ENCODE data around the gene LILRA1. TPM values are rescaled to one million over a fixed set of nuclear protein-coding genes. Genes with fewer than 3 reads are reported as not detected.

LILRA1 gene
- polyA plus RNA-seq, 3 donors = 88.5 to 151 (median 141) TPM

- Mint-ChIP-seq H3K9me3 (peaks cover 0 to 5% (median 0%) of the 10 kb centered on the region in 7 donors), H3K36me3 (peaks cover 0 to 2% of the 10 kb centered on the region in 2 donors), H3K4me1 (peaks cover 65% of the 10 kb centered on the region), H3K27me3 (ENCODE audit: low read depth in 3 of 3) (peaks cover 0 to 3% (median 0%) of the 10 kb centered on the region in 3 donors), H3K27ac (no peak overlapping the region), H3K4me3 (no peak overlapping the region)
- no peak for DNase-seq
- no peak overlapping the region for H3K4me2 ChIP-seq (replicated peaks; ENCODE audit: extremely low read depth, low read length, poor library complexity, severe bottlenecking)
- no peaks in the 10 kb centered on the region for H3K9me3 ChIP-seq (replicated peaks in 1 of 2; ENCODE audit: control insufficient read depth in 1 of 2, insufficient read depth in 1 of 2, low read length in 2 of 2)
- H3K27me3 ChIP-seq (ENCODE audit: control insufficient read depth in 2 of 2, insufficient read depth in 2 of 2, low read length in 2 of 2) = no peaks in the 10 kb centered on the region
- WGBS (ENCODE audit: insufficient coverage) = no CpG with 5 or more reads among the region's 1 CpG
- H3K79me2 ChIP-seq (ENCODE audit: insufficient read depth, low read length) = no peaks in the 10 kb centered on the region
- no peak overlapping the region for H3K27ac ChIP-seq (ENCODE audit: low read depth in 1 of 2, low read length in 2 of 2)
- H4K20me1 ChIP-seq (ENCODE audit: insufficient read depth, low read length) = no peaks in the 10 kb centered on the region
- intact Hi-C loops (cut with micrococcal nuclease) = no loop called here
- no peak overlapping the region for H3K4me3 ChIP-seq (replicated peaks in 1 of 3; ENCODE audit: low read depth in 2 of 3, low read length in 3 of 3)
- H3K36me3 ChIP-seq (replicated peaks in 1 of 2; ENCODE audit: control insufficient read depth in 1 of 2, insufficient read depth in 2 of 2, low read length in 2 of 2) = no peaks in the 10 kb centered on the region
- TF ChIP-seq, protein P1, sequence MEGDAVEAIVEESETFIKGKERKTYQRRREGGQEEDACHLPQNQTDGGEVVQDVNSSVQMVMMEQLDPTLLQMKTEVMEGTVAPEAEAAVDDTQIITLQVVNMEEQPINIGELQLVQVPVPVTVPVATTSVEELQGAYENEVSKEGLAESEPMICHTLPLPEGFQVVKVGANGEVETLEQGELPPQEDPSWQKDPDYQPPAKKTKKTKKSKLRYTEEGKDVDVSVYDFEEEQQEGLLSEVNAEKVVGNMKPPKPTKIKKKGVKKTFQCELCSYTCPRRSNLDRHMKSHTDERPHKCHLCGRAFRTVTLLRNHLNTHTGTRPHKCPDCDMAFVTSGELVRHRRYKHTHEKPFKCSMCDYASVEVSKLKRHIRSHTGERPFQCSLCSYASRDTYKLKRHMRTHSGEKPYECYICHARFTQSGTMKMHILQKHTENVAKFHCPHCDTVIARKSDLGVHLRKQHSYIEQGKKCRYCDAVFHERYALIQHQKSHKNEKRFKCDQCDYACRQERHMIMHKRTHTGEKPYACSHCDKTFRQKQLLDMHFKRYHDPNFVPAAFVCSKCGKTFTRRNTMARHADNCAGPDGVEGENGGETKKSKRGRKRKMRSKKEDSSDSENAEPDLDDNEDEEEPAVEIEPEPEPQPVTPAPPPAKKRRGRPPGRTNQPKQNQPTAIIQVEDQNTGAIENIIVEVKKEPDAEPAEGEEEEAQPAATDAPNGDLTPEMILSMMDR (IDR thresholded peaks at IDR 0.05) = no peak
- peaks cover 47 to 69% of the 10 kb centered on the region in 2 donors for H3K4me1 ChIP-seq (ENCODE audit: control insufficient read depth in 1 of 2, insufficient read depth in 2 of 2, low read length in 2 of 2)
- H2AFZ ChIP-seq (ENCODE audit: insufficient read depth, low read depth, low read length, poor library complexity, severe bottlenecking) = no peak overlapping the region
- no peak overlapping the region for H3K9ac ChIP-seq (ENCODE audit: insufficient read depth, low read length, poor library complexity, severe bottlenecking)
These were observed 21.3 kb downstream of the LILRA1 start for GRCh38 chr19:54614726-54615125.

DNA sequence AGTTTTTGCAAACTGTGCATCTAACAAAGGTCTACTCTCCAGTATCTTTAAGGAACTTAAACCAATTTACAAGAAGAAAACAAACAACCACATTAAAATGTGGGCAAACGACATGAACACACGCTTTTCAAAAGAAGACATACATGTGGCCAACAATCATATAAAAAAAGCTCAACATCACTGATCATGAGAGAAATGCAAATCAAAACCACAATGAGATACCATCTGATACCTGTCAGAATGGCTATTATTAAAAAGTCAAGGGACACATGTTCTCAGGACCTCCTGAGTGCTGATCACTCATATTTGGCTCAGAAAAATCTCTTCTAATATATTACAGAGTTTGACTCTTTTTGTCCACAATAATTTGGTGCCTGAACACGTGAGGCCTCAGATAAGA is 22.6 kb downstream of the LILRA1 start:
- Mint-ChIP-seq H3K27me3 (ENCODE audit: low read depth in 3 of 3) (peaks cover 0 to 3% (median 1%) of the 10 kb centered on the region in 3 donors), H3K4me3 (no peak overlapping the region), H3K36me3 (peaks cover 0 to 2% of the 10 kb centered on the region in 2 donors), H3K9me3 (peaks cover 0 to 5% (median 0%) of the 10 kb centered on the region in 7 donors), H3K4me1 (peaks cover 61% of the 10 kb centered on the region), H3K27ac (peak overlapping the region in 2 of 7 donors; percentile 13 to 48)
- Histone ChIP-seq H3K79me2 (ENCODE audit: insufficient read depth, low read length) (no peaks in the 10 kb centered on the region), H3K36me3 (replicated peaks in 1 of 2; ENCODE audit: control insufficient read depth in 1 of 2, insufficient read depth in 2 of 2, low read length in 2 of 2) (no peaks in the 10 kb centered on the region), H3K27me3 (ENCODE audit: control insufficient read depth in 2 of 2, insufficient read depth in 2 of 2, low read length in 2 of 2) (no peaks in the 10 kb centered on the region), H4K20me1 (ENCODE audit: insufficient read depth, low read length) (no peaks in the 10 kb centered on the region), H3K27ac (ENCODE audit: low read depth in 1 of 2, low read length in 2 of 2) (peak overlapping the region in 1 of 2 donors; percentile 11), H3K9me3 (replicated peaks in 1 of 2; ENCODE audit: control insufficient read depth in 1 of 2, insufficient read depth in 1 of 2, low read length in 2 of 2) (no peaks in the 10 kb centered on the region), H3K4me1 (ENCODE audit: control insufficient read depth in 1 of 2, insufficient read depth in 2 of 2, low read length in 2 of 2) (peaks cover 43 to 56% of the 10 kb centered on the region in 2 donors), H3K4me2 (replicated peaks; ENCODE audit: extremely low read depth, low read length, poor library complexity, severe bottlenecking) (no peak overlapping the region), H3K4me3 (replicated peaks in 1 of 3; ENCODE audit: low read depth in 2 of 3, low read length in 3 of 3) (no peak overlapping the region), H3K9ac (ENCODE audit: insufficient read depth, low read length, poor library complexity, severe bottlenecking) (no peak overlapping the region), H2AFZ (ENCODE audit: insufficient read depth, low read depth, low read length, poor library complexity, severe bottlenecking) (peak overlapping the region; percentile 10)
- DNase-seq = no peak
- 84% methylated on average over 3 of the region's 3 CpGs for WGBS (ENCODE audit: insufficient coverage)
- TF ChIP-seq, protein P1 (IDR thresholded peaks at IDR 0.05) = no peak
- intact Hi-C loops (cut with micrococcal nuclease) = no loop called here

All from CD14-positive monocyte (primary cell).